Mesendoderm (in vitro differentiated cells): Measurements from ENCODE around the gene TMEM255A.
A peak's percentile ranks its signal among the peaks of the same experiment; 100 is the strongest.

Source experiments
- DNase-seq: peaks from one replicate; pipeline ENCODE4 v3.0.0; 2013
- H2AK5ac ChIP-seq: 2 replicates; pipeline ENCODE4 v1.6.1; 2013; ENCODE audit warnings: low read length, inconsistent platforms
- H2BK120ac ChIP-seq: 2 replicates; pipeline ENCODE4 v1.6.1; 2013; ENCODE audit warnings: low read depth, mild to moderate bottlenecking, low read length, moderate library complexity, mixed read lengths
- H2BK15ac ChIP-seq: replicated peaks from 2 replicates; pipeline ENCODE4 v1.6.1; 2013; ENCODE audit warnings: low read depth, mild to moderate bottlenecking, moderate library complexity
- H2BK5ac ChIP-seq: 2 replicates; pipeline ENCODE4 v1.6.1; 2013; ENCODE audit warnings: low read length, inconsistent platforms
- H3K18ac ChIP-seq: 2 replicates; pipeline ENCODE4 v1.6.1; 2013; ENCODE audit warnings: mild to moderate bottlenecking, low read length, mixed read lengths
- H3K23ac ChIP-seq: one replicate; pipeline ENCODE4 v1.6.1; 2013; ENCODE audit warnings: low read length
- H3K27ac ChIP-seq: 2 replicates; pipeline ENCODE4 v1.5.1; 2013; ENCODE audit warnings: low read depth, mild to moderate bottlenecking, inconsistent platforms, low read length, moderate library complexity
- H3K27me3 ChIP-seq: 2 replicates; pipeline ENCODE4 v1.6.1; 2013; ENCODE audit warnings: low read length, control low read depth, mild to moderate bottlenecking, inconsistent platforms; ENCODE audit not compliant: insufficient read depth, poor library complexity
- H3K36me3 ChIP-seq: 2 replicates; pipeline ENCODE4 v1.6.1; 2013; ENCODE audit warnings: low read length, inconsistent platforms; ENCODE audit not compliant: control insufficient read depth, insufficient read depth
- H3K4ac ChIP-seq: one replicate; pipeline ENCODE4 v1.6.1; 2013; ENCODE audit warnings: low read depth, mild to moderate bottlenecking, low read length, moderate library complexity
- H3K4me1 ChIP-seq: 2 replicates; pipeline ENCODE4 v1.6.1; 2013; ENCODE audit warnings: low read depth, low read length, inconsistent platforms; ENCODE audit not compliant: control insufficient read depth
- H3K4me2 ChIP-seq: 2 replicates; pipeline ENCODE4 v1.6.1; 2013; ENCODE audit warnings: low read length
- H3K4me3 ChIP-seq: 2 replicates; pipeline ENCODE4 v1.5.1; 2013; ENCODE audit warnings: mild to moderate bottlenecking, low read length
- H3K56ac ChIP-seq: one replicate; pipeline ENCODE4 v1.6.1; 2013; ENCODE audit warnings: low read length
- H3K79me1 ChIP-seq: 2 replicates; pipeline ENCODE4 v1.6.1; 2013; ENCODE audit warnings: low read length, inconsistent platforms
- H3K79me2 ChIP-seq: 2 replicates; pipeline ENCODE4 v1.6.1; 2013; ENCODE audit warnings: mild to moderate bottlenecking, low read length; ENCODE audit not compliant: control insufficient read depth, insufficient read depth
- H3K9ac ChIP-seq: 2 replicates; pipeline ENCODE4 v1.6.1; 2013; ENCODE audit warnings: low read length, inconsistent platforms
- H4K5ac ChIP-seq: one replicate; pipeline ENCODE4 v1.6.1; 2013; ENCODE audit warnings: low read length
- H4K8ac ChIP-seq: one replicate; pipeline ENCODE4 v1.6.1; 2013; ENCODE audit warnings: low read depth, mild to moderate bottlenecking, control low read depth, low read length, moderate library complexity
- WGBS: extraction: QIAGEN DNeasy Blood & Tissue Kit; methylation state at CpG from one replicate; pipeline ENCODE4 v1.1.7; 2013; ENCODE audit warnings: low lambda C conversion rate, missing lambda C conversion rate; ENCODE audit not compliant: insufficient coverage; ENCODE audit errors: extremely low coverage; 5-methylcytosine and 5-hydroxymethylcytosine counted together

Gene TMEM255A

DNA sequence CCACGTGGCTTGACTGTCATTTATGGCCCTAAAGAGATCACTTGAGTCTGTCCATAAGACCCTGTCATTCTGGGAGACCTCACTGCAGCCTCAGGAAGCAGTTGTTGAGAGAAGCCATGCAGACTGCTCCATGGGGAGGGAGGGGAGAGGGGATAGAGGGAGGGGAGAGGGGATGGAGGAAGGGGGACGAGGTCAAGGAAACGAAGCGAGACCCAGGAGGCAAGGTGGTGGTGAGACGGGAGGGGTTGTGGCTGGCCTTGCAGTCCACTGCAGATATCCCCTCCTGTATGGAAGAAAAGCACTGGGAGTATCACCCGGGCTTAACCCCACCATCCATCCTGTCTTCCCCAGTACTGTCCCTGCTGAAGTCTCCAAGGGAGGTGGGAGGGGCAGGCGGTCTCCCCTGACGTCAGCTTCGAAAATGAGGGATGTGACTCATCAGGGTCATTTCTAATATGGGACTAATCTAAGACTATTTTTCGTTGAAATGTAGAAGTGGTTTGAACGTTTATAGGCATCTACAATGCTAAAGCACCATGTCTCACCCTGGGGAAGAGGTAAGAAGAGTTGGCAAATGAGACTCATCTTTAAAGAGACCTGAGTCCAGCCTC, 5.6 kb downstream of the TMEM255A start:
- DNase-seq, result peak; percentile 43
- H3K4me2 ChIP-seq, result no peak overlapping the region
- no peak overlapping the region for H2BK15ac ChIP-seq
- H4K8ac ChIP-seq, result no peak overlapping the region
- H3K9ac ChIP-seq, result no peak overlapping the region
- peak overlapping the region; percentile 60 for H3K56ac ChIP-seq
- WGBS, result no CpG with 5 or more reads among the region's 11 CpGs
- no peak overlapping the region for H4K5ac ChIP-seq
- H2AK5ac ChIP-seq, result no peak overlapping the region
- no peak overlapping the region for H3K4me3 ChIP-seq
- H3K4me1 ChIP-seq, result no peaks in the 10 kb centered on the region
- H3K27me3 ChIP-seq, result no peaks in the 10 kb centered on the region
- H3K79me2 ChIP-seq, result no peaks in the 10 kb centered on the region
- H3K36me3 ChIP-seq, result no peaks in the 10 kb centered on the region
- H3K18ac ChIP-seq, result peak overlapping the region; percentile 64
- H3K4ac ChIP-seq, result no peak overlapping the region
- no peak overlapping the region for H2BK120ac ChIP-seq
- no peak overlapping the region for H3K23ac ChIP-seq
- peak overlapping the region; percentile 50 for H2BK5ac ChIP-seq
- no peaks in the 10 kb centered on the region for H3K79me1 ChIP-seq
- H3K27ac ChIP-seq, result peak overlapping the region; percentile 36

DNA sequence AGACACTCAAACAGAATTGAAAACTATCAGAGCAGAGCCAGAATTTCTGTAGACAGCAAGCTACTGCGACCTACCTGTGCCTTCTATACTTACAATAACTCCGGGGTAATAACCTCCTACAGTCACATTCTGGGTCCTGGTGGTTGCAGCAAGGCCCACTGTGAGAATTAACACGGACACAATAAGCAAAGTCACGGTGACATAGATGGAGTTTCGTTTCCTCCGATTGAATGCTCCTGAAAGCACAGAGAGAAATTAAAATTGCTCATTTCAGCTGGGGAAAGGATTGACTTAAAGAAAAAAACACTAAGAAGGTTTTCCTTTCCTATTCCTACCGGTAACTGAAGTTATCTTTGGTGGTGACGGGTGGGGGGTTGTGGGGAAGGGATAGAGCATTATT, 7.0 kb downstream of the TMEM255A start:
- Histone ChIP-seq H2AK5ac (no peak overlapping the region), H4K8ac (no peak overlapping the region), H2BK5ac (no peak overlapping the region), H3K79me1 (no peaks in the 10 kb centered on the region), H3K9ac (no peak overlapping the region), H3K4me2 (no peak overlapping the region), H2BK15ac (no peak overlapping the region), H3K4me1 (no peaks in the 10 kb centered on the region), H3K18ac (no peak overlapping the region), H3K79me2 (no peaks in the 10 kb centered on the region), H3K27me3 (no peaks in the 10 kb centered on the region), H2BK120ac (no peak overlapping the region), H3K23ac (no peak overlapping the region), H3K27ac (no peak overlapping the region), H3K4me3 (no peak overlapping the region), H3K4ac (no peak overlapping the region), H4K5ac (no peak overlapping the region), H3K36me3 (no peaks in the 10 kb centered on the region), H3K56ac (peak overlapping the region; percentile 10)
- no CpG with 5 or more reads among the region's 8 CpGs for WGBS
- no peak for DNase-seq

DNA sequence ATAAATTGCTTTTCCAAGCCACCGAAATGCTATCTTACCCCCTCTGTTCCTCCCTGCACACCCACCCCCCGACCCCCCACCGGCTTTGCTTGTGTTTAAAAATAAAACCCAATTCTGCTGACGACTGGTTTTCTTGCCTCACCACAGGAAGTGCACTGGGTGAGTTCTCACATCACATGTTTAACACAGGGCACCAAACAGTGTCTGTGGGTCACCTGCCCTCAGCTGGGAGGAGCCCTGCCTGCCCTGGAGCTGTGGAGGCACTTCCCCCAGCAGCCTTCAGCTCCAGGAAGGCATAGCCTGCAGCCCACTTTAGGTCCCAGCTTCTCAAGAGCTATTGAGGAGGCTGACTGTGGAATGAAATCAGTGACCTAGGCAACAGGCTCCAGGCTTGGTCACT, 8.8 kb downstream of the TMEM255A start:
- no peaks in the 10 kb centered on the region for H3K27me3 ChIP-seq
- H4K5ac ChIP-seq, result no peak overlapping the region
- H2BK120ac ChIP-seq, result no peak overlapping the region
- H2AK5ac ChIP-seq, result no peak overlapping the region
- DNase-seq, result peak; percentile 68
- no peak overlapping the region for H3K23ac ChIP-seq
- no peak overlapping the region for H2BK5ac ChIP-seq
- no peaks in the 10 kb centered on the region for H3K4me1 ChIP-seq
- no peaks in the 10 kb centered on the region for H3K79me2 ChIP-seq
- no peak overlapping the region for H4K8ac ChIP-seq
- WGBS, result no CpG with 5 or more reads among the region's 4 CpGs
- H3K4me3 ChIP-seq, result no peak overlapping the region
- no peaks in the 10 kb centered on the region for H3K79me1 ChIP-seq
- H3K18ac ChIP-seq, result no peak overlapping the region
- H3K9ac ChIP-seq, result no peak overlapping the region
- no peak overlapping the region for H3K4me2 ChIP-seq
- H3K27ac ChIP-seq, result no peak overlapping the region
- no peak overlapping the region for H2BK15ac ChIP-seq
- H3K4ac ChIP-seq, result no peak overlapping the region
- H3K36me3 ChIP-seq, result no peaks in the 10 kb centered on the region
- H3K56ac ChIP-seq, result no peak overlapping the region

DNA sequence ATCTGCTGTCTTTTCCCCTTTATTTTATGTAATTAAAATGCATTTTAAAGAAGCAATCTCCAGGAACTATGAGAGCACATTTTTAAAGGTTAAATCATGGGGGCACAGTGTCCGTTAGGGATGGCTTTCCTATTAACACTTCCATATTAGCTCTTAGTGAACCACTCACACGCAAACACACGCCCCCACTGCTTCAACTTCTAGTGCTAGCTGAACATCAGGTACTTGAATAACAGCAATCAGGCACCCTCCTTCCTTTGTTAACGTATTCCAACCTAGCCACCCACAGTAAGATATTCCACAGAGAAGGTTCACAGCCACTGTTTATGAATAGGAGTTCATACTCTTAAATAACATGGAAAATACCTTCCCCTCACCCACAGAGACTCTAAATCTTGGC, 9.3 kb downstream of the TMEM255A start:
- Histone ChIP-seq H3K4ac (no peak overlapping the region), H2BK5ac (no peak overlapping the region), H3K79me1 (no peaks in the 10 kb centered on the region), H3K9ac (no peak overlapping the region), H2BK120ac (no peak overlapping the region), H3K36me3 (no peaks in the 10 kb centered on the region), H2BK15ac (no peak overlapping the region), H3K27me3 (no peaks in the 10 kb centered on the region), H3K18ac (no peak overlapping the region), H3K23ac (no peak overlapping the region), H3K4me1 (no peaks in the 10 kb centered on the region), H3K4me2 (no peak overlapping the region), H3K79me2 (no peaks in the 10 kb centered on the region), H3K27ac (no peak overlapping the region), H4K8ac (no peak overlapping the region), H2AK5ac (no peak overlapping the region), H3K4me3 (no peak overlapping the region), H3K56ac (peak overlapping the region; percentile 56), H4K5ac (no peak overlapping the region)
- DNase-seq, result no peak
- WGBS, result no CpG with 5 or more reads among the region's 4 CpGs

DNA sequence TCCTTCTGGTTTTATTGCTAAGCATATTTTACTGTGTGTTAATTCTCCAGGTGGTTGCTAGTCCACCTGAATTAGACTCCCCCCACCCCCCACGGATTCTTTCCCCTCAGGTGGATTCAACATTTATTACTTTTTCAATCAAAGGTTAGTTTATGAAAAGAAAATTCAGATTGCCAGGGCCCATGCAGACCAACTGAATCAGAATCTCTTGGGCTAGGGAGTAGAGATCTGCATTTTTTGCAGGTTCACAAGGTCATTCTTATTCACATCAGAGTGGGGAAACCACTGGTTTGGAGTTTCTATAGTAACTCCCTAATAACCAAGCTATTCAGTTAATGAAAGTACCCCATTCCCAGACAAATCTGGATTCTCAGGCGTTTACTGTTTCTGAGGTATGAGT, 9.8 kb downstream of the TMEM255A start:
- H4K5ac ChIP-seq, result no peak overlapping the region
- no peak overlapping the region for H3K27ac ChIP-seq
- no peak overlapping the region for H3K4ac ChIP-seq
- H3K36me3 ChIP-seq, result no peaks in the 10 kb centered on the region
- no peaks in the 10 kb centered on the region for H3K4me1 ChIP-seq
- no peak overlapping the region for H3K18ac ChIP-seq
- no peak overlapping the region for H3K9ac ChIP-seq
- H3K4me2 ChIP-seq, result no peak overlapping the region
- no peak for DNase-seq
- H3K27me3 ChIP-seq, result no peaks in the 10 kb centered on the region
- no peak overlapping the region for H4K8ac ChIP-seq
- H2BK15ac ChIP-seq, result no peak overlapping the region
- H2AK5ac ChIP-seq, result no peak overlapping the region
- H3K4me3 ChIP-seq, result no peak overlapping the region
- H3K56ac ChIP-seq, result no peak overlapping the region
- H3K23ac ChIP-seq, result no peak overlapping the region
- no peaks in the 10 kb centered on the region for H3K79me1 ChIP-seq
- H3K79me2 ChIP-seq, result no peaks in the 10 kb centered on the region
- no peak overlapping the region for H2BK120ac ChIP-seq
- H2BK5ac ChIP-seq, result no peak overlapping the region
- WGBS, result no CpG with 5 or more reads among the region's 2 CpGs

DNA sequence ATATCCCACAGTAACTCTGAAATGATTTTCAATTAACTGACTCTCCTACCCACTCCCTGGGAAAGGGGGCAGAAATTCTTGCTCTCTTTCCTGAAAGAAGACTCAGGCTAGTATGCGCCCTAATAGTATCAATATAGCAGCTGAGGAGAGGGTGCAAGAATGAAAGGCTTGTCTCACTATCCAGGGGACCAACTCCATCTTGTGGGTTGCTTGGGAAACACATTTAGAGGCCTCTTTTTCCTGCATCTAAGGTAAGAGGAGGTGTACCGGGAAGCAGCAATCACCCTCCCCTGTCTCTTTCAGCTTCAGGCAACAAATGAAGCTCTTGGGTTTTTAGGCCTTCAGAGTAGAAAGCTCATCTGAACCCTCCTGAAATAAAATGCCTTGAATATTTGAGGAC, 11.3 kb downstream of the TMEM255A start:
- Histone ChIP-seq H3K56ac (no peak overlapping the region), H3K27me3 (no peaks in the 10 kb centered on the region), H3K4me3 (no peak overlapping the region), H2BK15ac (no peak overlapping the region), H3K4me1 (no peaks in the 10 kb centered on the region), H2AK5ac (no peak overlapping the region), H3K4me2 (no peak overlapping the region), H3K23ac (no peak overlapping the region), H3K18ac (no peak overlapping the region), H3K79me1 (no peaks in the 10 kb centered on the region), H3K36me3 (no peaks in the 10 kb centered on the region), H3K4ac (no peak overlapping the region), H2BK120ac (no peak overlapping the region), H3K79me2 (no peaks in the 10 kb centered on the region), H4K8ac (no peak overlapping the region), H3K27ac (no peak overlapping the region), H3K9ac (no peak overlapping the region), H2BK5ac (no peak overlapping the region), H4K5ac (no peak overlapping the region)
- DNase-seq, result peak; percentile 71
- WGBS, result no CpG with 5 or more reads among the region's 2 CpGs
